ENCODE measurements around the gene IFT57. TPM values are rescaled to one million over a fixed set of nuclear protein-coding genes. Genes with fewer than 3 reads are reported as not detected.

The IFT57 gene
- total and polyA plus RNA-seq, 7 experiments from 2014 or later = 18.0 to 48.1 (median 27.4) TPM

- peaks cover 0 to 3% (median 0%) of the 10 kb centered on the region in 11 donors for H3K9me3 Mint-ChIP-seq
- H3K4me1 ChIP-seq (ENCODE audit: control insufficient read depth in 2 of 2, insufficient read depth in 2 of 2, low read length in 2 of 2) = peaks cover 0 to 3% of the 10 kb centered on the region in 2 donors
- H3K36me3 Mint-ChIP-seq = peaks cover 0 to 7% (median 0%) of the 10 kb centered on the region in 5 donors
- POLR2A ChIA-PET = interaction anchor here (1.0 to 1.4 kb wide), 2 partner anchors 15 to 28 kb away, joined by 3 read pairs; no protein-coding TSS in a partner anchor
- no peak overlapping the region for H3K27ac Mint-ChIP-seq
- DNase-seq = no peak
- intact Hi-C loops (cut with micrococcal nuclease) = no loop called here
- no peak overlapping the region for H3K4me3 Mint-ChIP-seq
- H3K4me3 ChIP-seq (ENCODE audit: low read length) = no peak overlapping the region
- ATAC-seq = no peak
- peaks cover 0 to 7% (median 0%) of the 10 kb centered on the region in 5 donors for H3K27me3 Mint-ChIP-seq
- no peaks in the 10 kb centered on the region for H3K36me3 ChIP-seq (ENCODE audit: control insufficient read depth in 2 of 3, insufficient read depth in 3 of 3, low read length in 3 of 3)
- H3K27me3 ChIP-seq (ENCODE audit: control insufficient read depth in 2 of 2, insufficient read depth in 2 of 2, low read length in 2 of 2) = no peaks in the 10 kb centered on the region
- no peaks in the 10 kb centered on the region for H3K9me3 ChIP-seq (ENCODE audit: control insufficient read depth in 2 of 3, low read length in 3 of 3)
- H3K4me1 Mint-ChIP-seq = peaks cover 9 to 43% (median 25%) of the 10 kb centered on the region in 7 donors
- CTCF ChIA-PET = interaction anchor here (0.6 kb wide), 1 partner anchor 29 kb away, joined by 5 read pairs; no protein-coding TSS in a partner anchor
- H3K27ac ChIP-seq (ENCODE audit: low read depth, low read length) = no peak overlapping the region
Observed at GRCh38 chr3:108118038-108118768, 104.0 kb downstream of the IFT57 start.

- ATAC-seq (no peak), DNase-seq (no peak)
- ChIA-PET POLR2A (interaction anchor here (1.2 to 1.4 kb wide), 2 partner anchors 16 to 27 kb away, joined by 3 read pairs; no protein-coding TSS in a partner anchor), CTCF (interaction anchor here (0.9 kb wide), 1 partner anchor 29 kb away, joined by 3 read pairs; no protein-coding TSS in a partner anchor)
- H3K36me3 ChIP-seq (ENCODE audit: control insufficient read depth in 2 of 3, insufficient read depth in 3 of 3, low read length in 3 of 3) = no peaks in the 10 kb centered on the region
- peaks cover 8 to 36% (median 18%) of the 10 kb centered on the region in 7 donors for H3K4me1 Mint-ChIP-seq
- peaks cover 0 to 8% (median 0%) of the 10 kb centered on the region in 5 donors for H3K27me3 Mint-ChIP-seq
- H3K27ac Mint-ChIP-seq = no peak overlapping the region
- intact Hi-C loops (cut with micrococcal nuclease) = no loop called here
- no peak overlapping the region for H3K4me3 ChIP-seq (ENCODE audit: low read length)
- H3K36me3 Mint-ChIP-seq = peaks cover 0 to 7% (median 0%) of the 10 kb centered on the region in 5 donors
- no peak overlapping the region for H3K27ac ChIP-seq (ENCODE audit: low read depth, low read length)
- H3K4me1 ChIP-seq (ENCODE audit: control insufficient read depth in 2 of 2, insufficient read depth in 2 of 2, low read length in 2 of 2) = no peaks in the 10 kb centered on the region
- H3K4me3 Mint-ChIP-seq = no peak overlapping the region
- no peaks in the 10 kb centered on the region for H3K9me3 ChIP-seq (ENCODE audit: control insufficient read depth in 2 of 3, low read length in 3 of 3)
- peaks cover 0 to 3% (median 0%) of the 10 kb centered on the region in 11 donors for H3K9me3 Mint-ChIP-seq
- H3K27me3 ChIP-seq (ENCODE audit: control insufficient read depth in 2 of 2, insufficient read depth in 2 of 2, low read length in 2 of 2) = no peaks in the 10 kb centered on the region
Observed at GRCh38 chr3:108117241-108117775, 104.9 kb downstream of the IFT57 start.

- intact Hi-C loops (cut with micrococcal nuclease) = no loop called here
- CTCF ChIA-PET = interaction anchor here (0.7 kb wide), 1 partner anchor 9 kb away, joined by 4 read pairs; no protein-coding TSS in a partner anchor
Observed at GRCh38 chr3:108114423-108115065, 107.7 kb downstream of the IFT57 start.

GRCh38 chr3:108113975-108114374, 108.2 kb downstream of the IFT57 start:
- Histone ChIP-seq H3K27ac (ENCODE audit: low read depth, low read length) (no peak overlapping the region), H3K4me1 (ENCODE audit: control insufficient read depth in 2 of 2, insufficient read depth in 2 of 2, low read length in 2 of 2) (no peaks in the 10 kb centered on the region), H3K36me3 (ENCODE audit: control insufficient read depth in 2 of 3, insufficient read depth in 3 of 3, low read length in 3 of 3) (no peaks in the 10 kb centered on the region), H3K4me3 (ENCODE audit: low read length) (no peak overlapping the region), H3K9me3 (ENCODE audit: control insufficient read depth in 2 of 3, low read length in 3 of 3) (no peaks in the 10 kb centered on the region), H3K27me3 (ENCODE audit: control insufficient read depth in 2 of 2, insufficient read depth in 2 of 2, low read length in 2 of 2) (no peaks in the 10 kb centered on the region)
- intact Hi-C loops (cut with micrococcal nuclease) = no loop called here
- Mint-ChIP-seq H3K4me3 (no peak overlapping the region), H3K27me3 (peaks cover 0 to 13% (median 0%) of the 10 kb centered on the region in 5 donors), H3K36me3 (peaks cover 0 to 2% (median 0%) of the 10 kb centered on the region in 5 donors), H3K27ac (no peak overlapping the region), H3K4me1 (peaks cover 0 to 17% (median 5%) of the 10 kb centered on the region in 7 donors), H3K9me3 (peaks cover 0 to 2% (median 0%) of the 10 kb centered on the region in 11 donors)
- ChIA-PET CTCF (no interaction called here), POLR2A (interaction anchor here (1.1 kb wide), 1 partner anchor 19 kb away, joined by 4 read pairs; no protein-coding TSS in a partner anchor)
- ATAC-seq (no peak), DNase-seq (no peak)

More at GRCh38 chr3:108114423-108115065, 107.7 kb downstream of the IFT57 start:
- POLR2A ChIA-PET = interaction anchor here (0.5 to 1.3 kb wide), 5 partner anchors 10 to 54 kb away, joined by 3 to 5 read pairs (median 4); no protein-coding TSS in a partner anchor
- Mint-ChIP-seq H3K4me1 (peaks cover 3 to 21% (median 8%) of the 10 kb centered on the region in 7 donors), H3K4me3 (no peak overlapping the region), H3K36me3 (peaks cover 0 to 4% (median 0%) of the 10 kb centered on the region in 5 donors), H3K27ac (no peak overlapping the region), H3K27me3 (peaks cover 0 to 12% (median 0%) of the 10 kb centered on the region in 5 donors), H3K9me3 (peaks cover 0 to 3% (median 0%) of the 10 kb centered on the region in 11 donors)
- H3K27ac ChIP-seq (ENCODE audit: low read depth, low read length) = no peak overlapping the region
- no peak for ATAC-seq
- no peak overlapping the region for H3K4me3 ChIP-seq (ENCODE audit: low read length)
- H3K9me3 ChIP-seq (ENCODE audit: control insufficient read depth in 2 of 3, low read length in 3 of 3) = no peaks in the 10 kb centered on the region
- no peaks in the 10 kb centered on the region for H3K4me1 ChIP-seq (ENCODE audit: control insufficient read depth in 2 of 2, insufficient read depth in 2 of 2, low read length in 2 of 2)
- H3K36me3 ChIP-seq (ENCODE audit: control insufficient read depth in 2 of 3, insufficient read depth in 3 of 3, low read length in 3 of 3) = no peaks in the 10 kb centered on the region
- no peaks in the 10 kb centered on the region for H3K27me3 ChIP-seq (ENCODE audit: control insufficient read depth in 2 of 2, insufficient read depth in 2 of 2, low read length in 2 of 2)
- no peak for DNase-seq

GRCh38 chr3:108110934-108111333, 111.3 kb downstream of the IFT57 start:
- ChIA-PET POLR2A (interaction anchor here (1.4 kb wide), 1 partner anchor 10 kb away, joined by 5 read pairs; no protein-coding TSS in a partner anchor), CTCF (no interaction called here)
- no peaks in the 10 kb centered on the region for H3K9me3 ChIP-seq (ENCODE audit: control insufficient read depth in 2 of 3, low read length in 3 of 3)
- H3K36me3 Mint-ChIP-seq = peaks cover 0 to 2% (median 0%) of the 10 kb centered on the region in 5 donors
- intact Hi-C loops (cut with micrococcal nuclease) = no loop called here
- no peaks in the 10 kb centered on the region for H3K9me3 Mint-ChIP-seq
- no peak overlapping the region for H3K4me3 Mint-ChIP-seq
- no peaks in the 10 kb centered on the region for H3K36me3 ChIP-seq (ENCODE audit: control insufficient read depth in 2 of 3, insufficient read depth in 3 of 3, low read length in 3 of 3)
- H3K27me3 Mint-ChIP-seq = peaks cover 0 to 17% (median 0%) of the 10 kb centered on the region in 5 donors
- H3K27ac ChIP-seq (ENCODE audit: low read depth, low read length) = no peak overlapping the region
- no peak overlapping the region for H3K27ac Mint-ChIP-seq
- H3K4me1 ChIP-seq (ENCODE audit: control insufficient read depth in 2 of 2, insufficient read depth in 2 of 2, low read length in 2 of 2) = no peaks in the 10 kb centered on the region
- ATAC-seq (no peak), DNase-seq (no peak)
- no peaks in the 10 kb centered on the region for H3K27me3 ChIP-seq (ENCODE audit: control insufficient read depth in 2 of 2, insufficient read depth in 2 of 2, low read length in 2 of 2)
- no peak overlapping the region for H3K4me3 ChIP-seq (ENCODE audit: low read length)
- H3K4me1 Mint-ChIP-seq = peaks cover 4 to 21% (median 12%) of the 10 kb centered on the region in 7 donors

Data from naive thymus-derived CD4-positive, alpha-beta T cell (primary cell).